ENCODE measurements around the gene NABP1.
"Not testable (repeated sequence)": the region's sequence is repeated elsewhere in the genome, so short reads cannot be mapped to it uniquely, and the experiment has no call there.

Gene NABP1, protein sequence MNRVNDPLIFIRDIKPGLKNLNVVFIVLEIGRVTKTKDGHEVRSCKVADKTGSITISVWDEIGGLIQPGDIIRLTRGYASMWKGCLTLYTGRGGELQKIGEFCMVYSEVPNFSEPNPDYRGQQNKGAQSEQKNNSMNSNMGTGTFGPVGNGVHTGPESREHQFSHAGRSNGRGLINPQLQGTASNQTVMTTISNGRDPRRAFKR

DNA sequence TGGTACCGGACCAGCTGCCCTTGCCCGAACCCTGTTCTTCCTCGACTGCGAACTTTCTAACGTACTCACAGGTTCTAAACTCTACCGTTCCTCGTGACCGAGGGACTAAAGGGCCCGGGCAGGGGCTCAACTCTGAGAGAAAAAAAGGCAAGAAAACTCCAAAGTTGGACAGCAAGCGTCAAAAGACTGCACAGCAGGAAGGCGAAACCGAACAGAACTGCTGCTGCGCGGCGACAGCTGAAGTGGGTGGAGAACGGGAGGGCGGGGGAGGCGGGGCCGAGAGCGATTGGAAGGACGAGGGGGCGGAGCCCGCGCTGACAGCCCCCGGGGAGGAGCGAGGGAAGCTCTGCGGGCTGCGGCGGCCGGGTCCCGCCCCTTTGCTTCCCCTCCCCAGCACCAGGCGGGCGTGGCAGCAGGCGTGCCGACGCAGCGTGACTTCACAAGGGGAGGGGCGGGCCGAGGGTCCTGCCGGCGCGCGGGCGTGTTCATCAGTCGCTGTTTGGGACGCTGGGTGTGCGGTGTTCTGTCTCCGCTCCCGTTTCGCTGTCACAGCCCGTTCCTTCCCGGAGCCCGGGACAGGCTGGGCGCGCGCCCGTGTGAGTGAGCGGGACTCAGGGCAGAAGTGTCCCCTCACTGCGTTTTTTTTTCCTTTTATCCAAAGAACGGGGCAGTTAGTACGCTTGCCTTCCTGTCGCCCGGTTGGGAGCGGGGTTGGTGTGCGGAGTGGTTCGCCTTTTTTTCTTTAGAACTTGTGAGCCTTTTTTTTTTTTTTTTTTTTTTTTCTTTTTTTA, at the start of gene NABP1:
NABP1 (plus strand) TSS at position 491 of the 791 bp plus-strand sequence. CDS start 479 bp downstream, outside the sequence.
- DNase-seq (ENCODE audit: low read depth), result peak; percentile 97

DNA sequence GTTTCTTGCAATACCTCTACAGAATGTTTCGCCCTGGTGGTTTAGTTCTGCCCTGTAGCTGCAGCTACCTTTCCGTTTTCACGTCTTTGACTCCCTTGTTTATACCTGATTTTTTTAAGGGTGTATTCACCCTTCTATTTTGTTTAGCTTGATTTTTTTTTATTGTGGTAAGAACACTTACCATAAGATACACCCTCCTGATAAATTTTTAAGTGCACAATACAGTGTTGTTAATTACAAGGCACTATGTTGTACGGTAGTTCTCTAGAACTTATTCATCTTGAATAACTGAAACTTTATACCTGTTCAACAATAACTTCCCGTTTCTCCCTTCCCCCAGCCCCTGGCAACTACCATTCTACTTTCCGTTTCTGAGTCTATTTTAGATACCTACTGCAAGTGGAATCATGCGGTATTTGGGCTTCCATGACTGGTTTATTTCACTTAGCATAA, 48.9 kb upstream of the NABP1 start:
- no peak for DNase-seq (ENCODE audit: low read depth)

DNA sequence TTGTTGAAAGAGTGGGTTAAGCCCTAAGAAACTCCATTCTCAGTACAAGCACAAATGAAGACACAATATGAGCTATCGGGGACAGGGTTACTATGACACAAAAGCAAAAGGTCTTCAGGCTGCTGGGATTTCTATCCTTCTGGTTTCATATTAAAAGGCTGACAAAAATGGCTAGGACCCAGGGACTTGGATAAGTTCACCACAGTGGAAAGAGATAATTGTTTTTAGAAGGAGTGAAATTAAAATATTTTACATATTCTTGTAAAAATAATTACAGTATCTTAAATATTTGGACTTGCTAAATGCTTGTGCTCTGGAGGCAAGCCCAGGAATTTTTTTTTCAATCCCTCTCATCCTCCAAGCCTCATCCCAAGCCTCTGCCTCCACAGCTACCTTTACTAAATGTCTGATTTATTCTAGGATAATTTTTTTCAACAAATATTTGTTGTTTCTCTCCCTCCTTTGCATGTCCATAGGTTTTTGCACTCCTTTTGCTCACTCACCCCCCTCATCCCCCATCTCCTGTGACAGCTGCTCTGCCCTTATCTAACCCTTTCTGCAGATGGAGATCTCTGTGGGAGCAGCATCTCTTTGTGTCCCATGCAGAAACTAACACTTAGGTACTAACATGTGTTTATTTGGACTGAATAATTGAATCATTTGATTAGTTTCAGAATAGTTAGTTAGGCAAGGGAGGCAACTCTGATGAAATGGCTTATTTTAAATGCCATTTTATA, 47.8 kb upstream of the NABP1 start:
- no peak for DNase-seq (ENCODE audit: low read depth)

GRCh38 chr2:191631754-191632153, 46.2 kb upstream of the NABP1 start:
- DNase-seq (ENCODE audit: low read depth), result peak; percentile 81

DNA sequence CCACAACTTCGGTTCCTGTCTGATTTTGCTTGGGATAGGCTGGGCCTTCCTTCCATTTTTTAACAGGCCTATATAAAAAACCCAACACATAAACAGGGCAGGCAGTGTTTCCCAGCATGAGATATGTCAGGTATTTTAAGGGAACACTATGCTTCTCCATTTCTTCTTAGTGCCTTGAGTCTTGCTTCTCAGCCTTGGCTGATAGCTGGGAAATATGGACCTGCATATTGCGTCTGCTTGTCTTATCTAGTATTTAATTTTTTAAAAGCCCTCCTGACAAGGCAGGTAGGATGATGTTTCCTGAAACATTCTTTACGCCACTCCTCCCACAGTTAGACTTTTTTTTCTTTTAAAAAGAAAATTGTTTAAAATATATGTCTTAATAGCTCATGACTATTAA, 45.5 kb upstream of the NABP1 start:
- DNase-seq (ENCODE audit: low read depth), result no peak

- no peak for DNase-seq (ENCODE audit: low read depth)
Observed at GRCh38 chr2:191634791-191635190, 43.1 kb upstream of the NABP1 start.

GRCh38 chr2:191635333-191636234, 42.4 kb upstream of the NABP1 start:
- no peak for DNase-seq (ENCODE audit: low read depth)

- DNase-seq (ENCODE audit: low read depth), result no peak
Observed at GRCh38 chr2:191636235-191636543, 41.7 kb upstream of the NABP1 start.

- no peak for DNase-seq (ENCODE audit: low read depth)
Observed at GRCh38 chr2:191636586-191636985, 41.4 kb upstream of the NABP1 start.

GRCh38 chr2:191637182-191638078, 40.5 kb upstream of the NABP1 start:
- no peak for DNase-seq (ENCODE audit: low read depth)

- no peak for DNase-seq (ENCODE audit: low read depth)
Observed at GRCh38 chr2:191638079-191638801, 39.7 kb upstream of the NABP1 start.

- DNase-seq (ENCODE audit: low read depth), result no peak
Observed at GRCh38 chr2:191638802-191639172, 39.1 kb upstream of the NABP1 start.

GRCh38 chr2:191641609-191642008, 36.3 kb upstream of the NABP1 start:
- DNase-seq (ENCODE audit: low read depth), result no peak

GRCh38 chr2:191642541-191642940, 35.4 kb upstream of the NABP1 start:
- no peak for DNase-seq (ENCODE audit: low read depth)

GRCh38 chr2:191643429-191643828, 34.5 kb upstream of the NABP1 start:
- no peak for DNase-seq (ENCODE audit: low read depth)

DNA sequence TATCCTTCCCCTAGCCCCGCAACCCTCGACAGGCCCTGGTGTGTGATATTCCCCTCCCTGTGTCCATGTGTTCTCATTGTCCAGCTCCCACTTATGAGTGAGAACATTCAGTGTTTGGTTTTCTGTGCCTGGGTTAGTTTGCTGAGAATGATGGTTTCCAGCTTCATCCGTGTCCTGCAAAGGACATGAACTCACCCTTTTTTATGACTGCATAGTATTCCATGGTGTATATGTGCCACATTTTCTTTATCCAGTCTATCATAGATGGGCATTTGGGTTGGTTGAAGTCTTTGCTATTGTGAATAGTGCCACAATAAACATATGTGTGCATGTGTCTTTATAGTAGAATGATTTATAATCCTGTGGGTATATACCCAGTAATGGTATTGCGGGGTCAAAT, 33.3 kb upstream of the NABP1 start:
- not testable (repeated sequence) for DNase-seq (ENCODE audit: low read depth)

DNA sequence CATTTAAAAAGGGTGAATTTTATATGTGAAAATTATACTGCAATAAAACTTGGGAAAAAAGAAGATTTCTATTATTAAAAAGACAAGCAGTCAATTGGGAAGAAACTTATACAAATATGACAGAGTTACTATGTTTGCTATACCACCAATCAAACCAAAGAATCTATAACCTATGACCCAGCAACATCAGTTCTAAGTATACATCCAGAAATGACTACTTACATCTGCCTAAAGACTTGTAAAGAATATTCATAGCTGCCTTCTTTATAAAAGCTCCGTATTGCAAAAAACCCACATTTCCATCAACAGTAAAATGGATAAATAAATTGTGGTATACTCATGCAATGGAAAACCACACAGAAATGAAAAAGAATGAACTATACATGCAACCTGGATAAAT, 32.9 kb upstream of the NABP1 start:
- DNase-seq (ENCODE audit: low read depth), result no peak

DNA sequence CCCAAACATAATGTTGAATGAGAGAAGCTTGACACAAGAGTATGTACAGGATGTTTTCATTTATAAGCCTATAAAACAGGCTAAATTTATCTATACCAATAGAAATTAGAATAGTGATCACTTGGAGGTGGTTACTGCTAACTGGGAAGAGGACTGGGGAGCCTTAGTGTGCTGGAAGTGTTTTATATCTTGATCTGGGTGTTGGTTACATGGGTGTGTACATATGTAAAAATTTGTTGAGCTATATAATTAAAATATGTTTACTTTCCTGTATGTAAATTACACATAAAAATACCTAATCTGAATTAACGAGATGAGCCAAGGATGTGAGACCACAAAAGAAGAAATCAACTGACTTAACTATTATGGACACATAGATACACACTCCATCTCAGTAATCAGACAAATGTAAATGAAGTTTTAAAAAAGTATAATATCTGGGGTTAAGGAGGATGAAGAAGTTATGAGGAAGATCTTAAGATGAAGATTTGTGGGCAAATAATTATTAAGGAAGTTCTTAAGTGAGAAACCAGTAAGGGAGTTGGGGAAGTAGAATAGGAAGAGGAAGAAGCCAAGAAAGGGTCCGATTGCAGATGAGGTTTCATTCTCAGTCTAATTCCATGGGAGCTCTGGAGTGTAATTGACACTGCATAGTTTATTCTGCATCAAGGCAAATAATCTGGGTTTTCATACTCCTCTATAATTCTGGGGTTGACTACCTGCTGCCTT, 32.3 kb upstream of the NABP1 start:
- DNase-seq (ENCODE audit: low read depth), result no peak

DNA sequence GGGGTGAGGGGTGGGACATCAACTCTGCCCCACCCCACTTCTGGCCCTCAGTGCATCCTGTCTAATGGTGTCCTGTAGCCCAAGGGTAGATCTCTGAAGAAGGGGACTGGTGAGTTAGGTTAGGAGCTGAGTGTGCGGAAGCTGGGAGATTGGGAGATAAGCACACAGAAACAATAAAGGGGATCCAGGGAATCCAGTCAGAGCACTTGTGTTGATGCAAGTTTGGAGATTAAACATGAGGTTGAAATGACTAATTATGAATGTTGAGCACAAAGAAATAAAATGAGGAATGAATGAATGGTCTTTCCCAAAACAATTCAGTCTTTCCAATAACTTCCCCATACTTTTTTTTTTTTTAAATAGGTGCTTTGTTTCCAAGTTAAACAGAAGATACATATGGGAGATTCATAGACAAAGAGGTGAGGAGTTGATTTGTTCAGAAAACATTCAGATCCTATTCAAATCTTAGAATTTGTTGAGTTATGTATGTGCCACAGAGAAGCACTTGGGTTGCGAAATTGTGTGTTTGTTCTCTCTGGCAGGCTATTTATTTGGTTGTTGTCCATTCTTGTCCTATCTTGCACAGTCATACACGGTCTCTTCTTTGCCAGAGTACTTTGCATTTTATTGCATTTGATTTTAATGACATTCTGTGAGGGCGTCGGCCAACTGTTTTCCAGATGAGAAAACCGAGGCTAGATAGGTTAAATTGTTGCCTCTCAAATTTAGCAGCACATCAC, 31.6 kb upstream of the NABP1 start:
- DNase-seq (ENCODE audit: low read depth), result no peak
